IMR-90 (cell line): ENCODE results near the gene TTK. TPM values are rescaled to one million over a fixed set of nuclear protein-coding genes. Genes with fewer than 3 reads are reported as not detected.

Experiments used
- ATAC-seq: fragments of 200-7000 bp; cut with Tn5 transposase; 2 replicates; pipeline ENCODE4 v1.9.1; 2020; ENCODE audit warnings: low read depth, mild to moderate bottlenecking, moderate library complexity
- BruUV-seq: library from RNA; stranded (reverse); fragments of 400-500 nt; replicated peaks from 2 replicates; lab custom pipeline; 2021; lab: Mats Ljungman, UMichigan
- CTCF ChIA-PET: fragments of 300-600 bp; formaldehyde crosslinking; extraction: SDS; loops from one replicate; lab custom pipeline; 2021; ENCODE audit warnings: antibody characterized with exemption; lab: Yijun Ruan, JAX
- POLR2A ChIA-PET: fragments of 300-600 bp; sonication (Branson Sonifier 250); formaldehyde crosslinking; loops from one replicate; lab custom pipeline; 2022; ENCODE audit warnings: antibody characterized with exemption; ENCODE audit not compliant: unreplicated experiment; lab: Charles Lee
- DNase-seq: peaks from one replicate; pipeline ENCODE4 v3.0.0; 2013
- H2AFZ ChIP-seq: replicated peaks from 2 replicates; pipeline ENCODE3; 2013; ENCODE audit warnings: low read length, mild to moderate bottlenecking; ENCODE audit not compliant: poor library complexity
- H2AK5ac ChIP-seq: 2 replicates; pipeline ENCODE4 v1.6.1; 2013; ENCODE audit warnings: low read depth, low read length, inconsistent platforms
- H2AK9ac ChIP-seq: replicated peaks from 2 replicates; pipeline ENCODE3; 2013; ENCODE audit warnings: mild to moderate bottlenecking, low read depth, low read length, moderate library complexity; ENCODE audit not compliant: poor library complexity
- H2BK120ac ChIP-seq: 2 replicates; pipeline ENCODE4 v1.6.1; 2013; ENCODE audit warnings: low read depth, low read length, inconsistent platforms
- H2BK15ac ChIP-seq: 3 replicates; pipeline ENCODE4 v1.6.1; 2013; ENCODE audit warnings: low read depth, low read length, inconsistent platforms
- H2BK20ac ChIP-seq: 2 replicates; pipeline ENCODE4 v1.6.1; 2013; ENCODE audit warnings: low read depth, mild to moderate bottlenecking, inconsistent platforms, low read length, moderate library complexity
- H2BK5ac ChIP-seq: 2 replicates; pipeline ENCODE4 v1.6.1; 2013; ENCODE audit warnings: mild to moderate bottlenecking, low read depth, low read length, inconsistent platforms; ENCODE audit not compliant: poor library complexity, severe bottlenecking
- H3K14ac ChIP-seq: replicated peaks from 2 replicates; pipeline ENCODE4 v1.6.1; 2013; ENCODE audit warnings: low read depth, low read length, inconsistent platforms
- H3K18ac ChIP-seq: 2 replicates; pipeline ENCODE4 v1.6.1; 2013; ENCODE audit warnings: low read depth, low read length, control low read depth
- H3K23ac ChIP-seq: 2 replicates; pipeline ENCODE4 v1.6.1; 2013; ENCODE audit warnings: low read depth, low read length, inconsistent platforms
- H3K27ac ChIP-seq: 2 replicates; pipeline ENCODE4 v1.5.1; 2013; ENCODE audit warnings: mild to moderate bottlenecking, control low read depth, low read length; ENCODE audit not compliant: insufficient read depth
- H3K27me3 ChIP-seq: 2 replicates; pipeline ENCODE4 v1.6.1; 2013; ENCODE audit warnings: low read length; ENCODE audit not compliant: control insufficient read depth, insufficient read depth
- H3K36me3 ChIP-seq: 2 replicates; pipeline ENCODE4 v1.6.1; 2013; ENCODE audit warnings: low read length, mixed read lengths; ENCODE audit not compliant: control insufficient read depth, insufficient read depth
- H3K4ac ChIP-seq: 2 replicates; pipeline ENCODE4 v1.6.1; 2013; ENCODE audit warnings: low read depth, low read length, inconsistent platforms
- H3K4me1 ChIP-seq: 2 replicates; pipeline ENCODE4 v1.6.1; 2013; ENCODE audit warnings: low read length, mixed read lengths; ENCODE audit not compliant: control insufficient read depth, insufficient read depth
- H3K4me2 ChIP-seq: 2 replicates; pipeline ENCODE4 v1.6.1; 2013; ENCODE audit warnings: low read depth, mild to moderate bottlenecking, control low read depth, low read length, moderate library complexity
- H3K4me3 ChIP-seq: 2 replicates; pipeline ENCODE4 v1.5.1; 2013; ENCODE audit warnings: low read depth, mild to moderate bottlenecking, control low read depth, low read length, moderate library complexity; ENCODE audit not compliant: insufficient read depth
- H3K56ac ChIP-seq: 2 replicates; pipeline ENCODE4 v1.6.1; 2013; ENCODE audit warnings: low read length, inconsistent platforms; ENCODE audit not compliant: insufficient read depth; ENCODE audit errors: extremely low read depth
- H3K79me1 ChIP-seq, 2 experiments: 2 replicates each; pipeline ENCODE4 v1.6.1; 2013; ENCODE audit warnings: low read length in 2 of 2, inconsistent platforms in 1 of 2, low read depth in 1 of 2
- H3K9ac ChIP-seq: 2 replicates; pipeline ENCODE4 v1.6.1; 2013; ENCODE audit warnings: low read depth, low read length, control low read depth
- H3K9me1 ChIP-seq: 2 replicates; pipeline ENCODE4 v1.6.1; 2013; ENCODE audit warnings: low read length, inconsistent platforms; ENCODE audit not compliant: insufficient read depth
- H3K9me3 ChIP-seq: 2 replicates; pipeline ENCODE4 v1.6.1; 2013; ENCODE audit warnings: low read length; ENCODE audit not compliant: control insufficient read depth, insufficient read depth
- H4K20me1 ChIP-seq: 2 replicates; pipeline ENCODE4 v1.6.1; 2013; ENCODE audit warnings: low read length, inconsistent platforms; ENCODE audit not compliant: insufficient read depth
- H4K5ac ChIP-seq: 2 replicates; pipeline ENCODE4 v1.6.1; 2013; ENCODE audit warnings: mild to moderate bottlenecking, low read depth, low read length, control low read depth
- H4K8ac ChIP-seq, 2 experiments: 2 replicates each; pipeline ENCODE4 v1.6.1; 2013; ENCODE audit warnings: low read depth in 2 of 2, low read length in 2 of 2, control low read depth in 1 of 2, inconsistent platforms in 1 of 2
- H4K91ac ChIP-seq: 2 replicates; pipeline ENCODE4 v1.6.1; 2013; ENCODE audit warnings: low read depth, low read length, inconsistent platforms; ENCODE audit not compliant: insufficient read depth
- BHLHE40 ChIP-seq: fragments of 150-350 bp; IDR thresholded peaks from 2 replicates; pipeline ENCODE4 v1.6.1; 2016; ENCODE audit warnings: mild to moderate bottlenecking, low read depth, low read length
- FOS ChIP-seq: fragments of 150-350 bp; IDR thresholded peaks from 2 replicates; pipeline ENCODE4 v1.6.1; 2016; ENCODE audit warnings: low read depth, low read length
- NFE2L2 ChIP-seq: fragments of 150-350 bp; IDR thresholded peaks from 2 replicates; pipeline ENCODE4 v1.6.1; 2016; ENCODE audit warnings: low read depth, mild to moderate bottlenecking, low read length
- POLR2A ChIP-seq: IDR thresholded peaks from 2 replicates; pipeline ENCODE4 v1.6.1; 2012; ENCODE audit warnings: mild to moderate bottlenecking, low read depth, low read length
- USF2 ChIP-seq: fragments of 150-350 bp; IDR thresholded peaks from 2 replicates; pipeline ENCODE4 v1.6.1; 2017; ENCODE audit warnings: mild to moderate bottlenecking, antibody characterized with exemption, low read length, low read depth
- WGBS, 2 experiments: methylation state at CpG; one replicate each; pipeline versions ENCODE4 v1.1.5 to v1.1.7; 2013; ENCODE audit warnings: missing lambda C conversion rate in 2 of 2; ENCODE audit not compliant: insufficient read length in 1 of 2; ENCODE audit errors: extremely low coverage in 2 of 2; 5-methylcytosine and 5-hydroxymethylcytosine counted together
- dilution Hi-C: fragments of 300-500 bp; cut with HindIII; formaldehyde crosslinking; loops from one replicate; pipeline ENCODE4 v1.14.3; 2018; ENCODE audit warnings: low sequenced_read_pairs; ENCODE audit not compliant: unreplicated experiment
- in situ Hi-C: fragments of 300-500 bp; cut with MboI; formaldehyde crosslinking; loops from 3 replicates; pipeline ENCODE4 v1.14.3; 2019; ENCODE audit warnings: low sequenced_read_pairs, inconsistent platforms, mixed read lengths
- intact Hi-C: fragments of 100-400 bp; cut with micrococcal nuclease; formaldehyde crosslinking; loops from 2 replicates; pipeline ENCODE4 v1.10.0; 2022
- polyA plus RNA-seq, 3 experiments: library from polyadenylated mRNA; depleted of rRNA; stranded (reverse); fragments of >200 nt; gene quantifications; 2 replicates each; pipeline ENCODE4 v1.2.3, GENCODE V29; 2012; ENCODE audit warnings: low replicate concordance in 1 of 3
- total RNA-seq: library from RNA; depleted of rRNA; stranded (reverse); fragments of >200 nt; gene quantifications from 2 replicates; pipeline ENCODE4 v1.2.3, GENCODE V29; 2012
- TF ChIP-seq, protein P1 (sequence below): conservative IDR thresholded peaks from 2 replicates; pipeline ENCODE4 v1.5.1; 2012; ENCODE audit warnings: mild to moderate bottlenecking, low read depth, low read length, improper control_type of control experiment

Gene TTK
- total and polyA plus RNA-seq, 2 of the 4 experiments (the other 2 are of a cell fraction) = 7.5 to 21.5 TPM

DNA sequence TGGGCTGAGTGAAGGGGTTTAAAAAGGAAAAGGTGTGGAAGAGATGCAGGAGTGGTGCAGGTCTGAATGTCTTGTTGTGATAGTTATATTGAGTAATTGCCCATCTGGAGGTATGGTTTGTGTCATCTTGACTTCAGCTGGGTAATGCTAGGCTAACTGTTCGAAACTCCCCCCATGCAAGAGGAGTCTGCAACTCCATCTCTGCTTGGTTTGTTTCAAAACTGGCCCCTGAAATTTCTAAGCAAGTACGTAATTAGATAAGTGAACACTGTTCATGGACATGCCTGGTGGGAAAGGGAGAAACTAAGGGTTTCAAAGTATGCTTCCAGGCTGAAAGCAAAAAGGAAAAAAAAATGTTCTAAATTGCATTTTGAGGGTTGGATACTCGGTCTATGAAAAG, 17.1 kb downstream of the TTK start:
- no TSS peak for BruUV-seq
- no peaks in the 10 kb centered on the region for H3K36me3 ChIP-seq
- no peak overlapping the region for H3K27ac ChIP-seq
- peaks cover 10 to 22% of the 10 kb centered on the region in 2 experiments; a peak in 3 of 4 replicates for H3K79me1 ChIP-seq
- no peaks in the 10 kb centered on the region for H3K27me3 ChIP-seq
- no peak overlapping the region for H4K5ac ChIP-seq
- H3K56ac ChIP-seq = no peak overlapping the region
- H2AFZ ChIP-seq = no peak overlapping the region
- ATAC-seq (no peak), DNase-seq (no peak)
- H3K4me3 ChIP-seq = no peak overlapping the region
- H2BK120ac ChIP-seq = no peak overlapping the region
- no peaks in the 10 kb centered on the region for H3K4me1 ChIP-seq
- TF ChIP-seq USF2 = no peak
- TF ChIP-seq FOS = no peak
- TF ChIP-seq NFE2L2 = no peak
- TF ChIP-seq, protein P1, sequence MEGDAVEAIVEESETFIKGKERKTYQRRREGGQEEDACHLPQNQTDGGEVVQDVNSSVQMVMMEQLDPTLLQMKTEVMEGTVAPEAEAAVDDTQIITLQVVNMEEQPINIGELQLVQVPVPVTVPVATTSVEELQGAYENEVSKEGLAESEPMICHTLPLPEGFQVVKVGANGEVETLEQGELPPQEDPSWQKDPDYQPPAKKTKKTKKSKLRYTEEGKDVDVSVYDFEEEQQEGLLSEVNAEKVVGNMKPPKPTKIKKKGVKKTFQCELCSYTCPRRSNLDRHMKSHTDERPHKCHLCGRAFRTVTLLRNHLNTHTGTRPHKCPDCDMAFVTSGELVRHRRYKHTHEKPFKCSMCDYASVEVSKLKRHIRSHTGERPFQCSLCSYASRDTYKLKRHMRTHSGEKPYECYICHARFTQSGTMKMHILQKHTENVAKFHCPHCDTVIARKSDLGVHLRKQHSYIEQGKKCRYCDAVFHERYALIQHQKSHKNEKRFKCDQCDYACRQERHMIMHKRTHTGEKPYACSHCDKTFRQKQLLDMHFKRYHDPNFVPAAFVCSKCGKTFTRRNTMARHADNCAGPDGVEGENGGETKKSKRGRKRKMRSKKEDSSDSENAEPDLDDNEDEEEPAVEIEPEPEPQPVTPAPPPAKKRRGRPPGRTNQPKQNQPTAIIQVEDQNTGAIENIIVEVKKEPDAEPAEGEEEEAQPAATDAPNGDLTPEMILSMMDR = no peak
- TF ChIP-seq POLR2A = no peak
- no peak for TF ChIP-seq BHLHE40
- H3K4me2 ChIP-seq = no peak overlapping the region
- H4K91ac ChIP-seq = no peak overlapping the region
- in situ Hi-C loops (no loop called here), dilution Hi-C loops (no loop called here), intact Hi-C loops (no loop called here)
- H3K9ac ChIP-seq = no peak overlapping the region
- no CpG with 5 or more reads among the region's 3 CpGs for WGBS, 2 experiments
- ChIA-PET POLR2A (no interaction called here), CTCF (interaction anchor here (0.5 kb wide), 1 partner anchor 97 kb away, joined by 3 read pairs; no protein-coding TSS in a partner anchor)
- no peak overlapping the region for H2AK9ac ChIP-seq
- no peak overlapping the region for H2BK20ac ChIP-seq
- no peak overlapping the region for H3K18ac ChIP-seq
- no peak overlapping the region for H2AK5ac ChIP-seq
- no peaks in the 10 kb centered on the region for H4K20me1 ChIP-seq
- H3K4ac ChIP-seq = no peak overlapping the region; the same call in 1 of the 2 replicates
- no peak overlapping the region for H2BK5ac ChIP-seq
- H3K23ac ChIP-seq = no peak overlapping the region
- no peak overlapping the region for H2BK15ac ChIP-seq
- H3K14ac ChIP-seq = no peak overlapping the region
- H3K9me3 ChIP-seq = no peaks in the 10 kb centered on the region
- H3K9me1 ChIP-seq = no peaks in the 10 kb centered on the region
- peak overlapping the region in 1 of 2 experiments; percentile 57; a peak in 1 of 4 replicates for H4K8ac ChIP-seq
